Embryonic facial prominence (tissue), 1 donor: ENCODE measurements around the gene TCERG1L.

Source experiments
- DNase-seq: peaks from one replicate; pipeline ENCODE4 v3.0.0-alpha.2; 2016; ENCODE audit errors: extremely low spot score

TCERG1L gene

DNA sequence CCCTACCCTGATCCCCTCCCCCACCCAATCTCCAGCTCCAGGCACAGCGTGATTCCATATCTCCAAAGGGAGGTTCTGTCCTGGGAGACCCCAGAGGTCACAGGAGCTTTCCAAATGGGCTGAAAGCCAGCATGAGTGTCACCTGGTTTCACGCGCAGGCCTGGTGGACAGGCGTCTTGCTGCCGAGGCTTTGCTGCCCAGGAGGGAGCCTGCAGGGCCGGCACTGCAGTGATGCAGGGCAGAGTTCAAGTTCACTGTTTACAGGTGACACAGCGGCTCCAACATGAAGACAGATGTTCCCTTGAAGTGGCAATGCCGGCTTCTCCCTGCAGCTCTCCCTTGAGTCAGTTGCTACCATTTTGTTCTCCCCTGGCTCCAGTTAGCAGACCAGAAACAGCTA lies 104.3 kb downstream of the TCERG1L start:
- no peak for DNase-seq

DNA sequence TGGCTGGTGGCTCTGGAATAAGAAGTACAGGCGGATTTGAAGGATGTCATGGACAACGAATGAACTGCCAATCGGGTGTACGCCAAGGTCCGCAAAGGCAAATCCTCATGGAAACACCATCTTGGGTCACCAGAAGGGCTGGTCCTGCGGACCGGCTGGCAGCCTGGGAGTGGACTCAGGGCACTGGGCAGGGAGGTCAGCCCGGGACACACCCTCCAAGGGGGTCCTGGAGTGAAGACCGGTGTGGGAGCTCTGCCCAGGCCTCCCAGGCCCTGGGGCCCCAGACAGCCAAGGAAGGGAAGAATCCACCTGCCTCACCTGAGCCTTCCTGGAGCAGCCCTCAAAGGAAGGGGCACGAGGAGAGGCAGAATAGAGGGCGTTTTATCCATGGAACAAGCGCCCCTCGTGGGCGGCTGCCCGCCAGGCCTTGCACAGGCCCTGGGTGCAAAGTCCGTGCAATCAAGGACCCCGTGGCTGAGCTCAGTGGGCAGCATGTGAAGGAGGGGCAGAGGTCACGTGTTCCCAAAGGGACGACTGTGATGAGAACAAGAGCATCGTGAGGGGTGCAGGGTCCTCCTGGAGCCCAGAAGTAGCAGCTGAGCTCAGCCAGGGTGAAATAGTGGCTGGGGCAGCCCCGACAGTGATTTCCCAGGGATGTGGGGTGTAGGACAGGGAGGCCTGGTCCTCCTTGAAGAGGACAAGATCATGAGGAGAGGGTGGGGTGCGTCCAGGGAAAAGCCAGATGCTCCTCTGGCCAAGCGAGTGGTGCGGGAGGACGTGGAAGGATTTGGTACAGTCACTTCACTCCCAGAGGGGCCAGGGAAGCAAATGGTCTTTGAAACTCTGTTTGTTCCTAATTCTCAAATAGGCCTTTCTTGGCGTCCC lies 105.2 kb downstream of the TCERG1L start:
- DNase-seq: no peak

DNA sequence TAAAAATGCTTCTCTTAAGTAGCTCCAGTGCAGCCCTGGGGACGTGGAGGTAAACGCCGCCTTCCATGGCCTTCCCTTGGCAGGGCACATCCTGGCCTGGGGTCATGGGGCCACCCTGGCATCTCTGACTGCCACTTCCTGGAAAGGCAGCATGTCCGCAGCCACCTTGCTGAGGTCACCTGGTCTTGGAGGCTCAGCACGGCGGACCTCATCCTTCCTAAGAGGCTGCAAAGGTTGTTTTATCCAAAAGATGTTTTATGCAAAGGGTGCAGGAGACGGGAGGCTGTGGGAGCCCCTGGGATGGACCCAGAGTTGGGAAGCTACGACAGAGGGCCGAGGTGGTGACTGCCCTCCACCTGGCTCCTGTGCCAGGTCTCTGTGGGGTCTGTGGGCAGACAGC lies 106.0 kb downstream of the TCERG1L start:
- no peak for DNase-seq

DNA sequence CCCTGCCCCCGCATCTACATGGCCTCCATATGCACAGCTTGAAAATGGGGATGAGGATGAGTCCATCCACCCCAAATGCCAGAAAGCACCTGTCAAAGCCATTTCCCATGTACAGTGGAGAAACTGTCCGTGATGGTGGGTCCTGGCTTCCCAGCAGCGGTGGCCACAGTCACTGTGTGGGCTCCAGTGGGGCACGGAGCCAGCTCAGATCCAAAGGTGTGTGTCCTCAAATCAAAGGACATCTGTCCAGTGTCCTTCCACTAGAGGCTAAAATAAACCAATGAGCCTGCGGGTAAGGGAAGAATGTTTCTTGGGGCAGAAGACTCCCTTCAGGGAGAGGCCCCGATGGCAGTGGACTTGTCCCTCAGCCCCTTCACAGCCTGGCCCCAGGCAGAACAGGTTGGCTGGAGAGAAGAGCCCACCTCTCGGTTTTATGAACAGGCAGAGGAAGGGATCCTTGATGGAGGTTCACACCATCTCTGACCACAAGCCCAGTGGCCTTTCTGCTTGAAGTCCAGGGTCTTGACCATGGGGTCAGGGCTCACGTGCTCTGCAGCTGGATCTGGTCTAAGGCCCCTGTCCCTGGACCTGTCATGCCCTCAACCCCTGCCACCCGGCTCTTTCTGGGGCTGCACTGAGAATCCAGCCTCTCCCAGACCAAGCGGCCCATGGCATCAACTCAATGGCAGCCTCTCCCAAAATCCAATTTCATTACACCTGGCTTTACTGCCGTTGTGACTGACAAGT lies 106.9 kb downstream of the TCERG1L start:
- DNase-seq: no peak

DNA sequence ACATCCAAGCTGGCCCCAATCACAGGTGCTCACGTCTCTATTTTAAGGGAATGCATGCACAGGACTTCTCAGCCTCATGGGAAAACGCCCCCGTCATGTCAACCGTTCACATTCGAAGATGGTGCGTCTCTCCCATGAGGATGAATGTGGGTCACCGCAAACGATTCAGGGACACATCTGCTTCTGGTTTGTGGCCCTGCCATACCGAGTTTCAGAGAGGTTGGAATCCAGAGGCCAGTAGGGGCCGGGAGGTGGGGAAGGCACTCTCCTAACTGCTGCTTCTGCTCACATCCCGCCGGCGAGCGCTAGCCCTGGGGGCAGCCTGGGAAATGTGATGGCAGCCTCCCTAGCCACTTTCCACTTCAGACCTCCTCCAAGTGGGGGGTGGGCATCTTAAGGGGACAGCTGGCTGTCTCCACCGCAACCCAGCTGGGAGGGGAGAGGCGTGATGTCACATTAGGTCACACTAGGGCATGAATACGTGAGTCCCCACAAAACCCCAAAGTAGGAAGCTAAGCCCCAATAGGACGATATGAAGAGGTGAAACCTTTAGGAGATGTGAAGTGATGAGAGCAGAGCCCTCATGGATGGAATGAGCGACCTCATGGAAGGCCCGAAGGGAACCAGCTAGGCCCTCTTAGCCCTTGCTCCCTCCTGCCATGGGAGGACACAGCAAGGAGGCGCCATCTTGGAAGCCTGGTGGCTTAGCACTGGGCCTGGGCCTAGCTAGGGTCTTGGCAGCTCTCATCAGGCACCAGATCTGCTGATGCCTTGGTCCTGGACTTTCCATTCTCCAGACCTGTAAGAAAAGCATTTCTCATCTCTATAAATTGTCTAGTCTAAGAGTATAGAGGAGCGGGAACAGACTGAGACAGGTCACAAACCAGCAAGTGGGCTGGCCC lies 107.8 kb downstream of the TCERG1L start:
- DNase-seq: no peak

DNA sequence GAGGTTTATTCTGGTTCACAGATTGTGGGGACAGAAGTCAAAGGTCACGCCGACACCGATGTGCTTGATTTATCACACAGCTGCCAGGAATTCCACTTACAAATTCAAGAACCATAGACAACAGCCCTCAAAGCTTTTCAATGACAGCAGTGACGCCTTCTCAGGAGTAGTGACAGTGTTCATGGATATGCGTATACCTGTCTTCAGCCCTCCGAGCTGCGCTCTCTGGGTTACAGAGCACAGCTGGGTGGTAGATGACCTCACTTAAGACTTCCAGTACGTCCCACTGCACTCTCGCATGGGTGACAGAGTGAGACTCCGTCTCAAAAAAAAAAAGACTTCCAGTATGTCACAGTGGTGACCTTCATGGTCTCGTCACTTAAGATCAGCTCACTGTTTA lies 108.5 kb downstream of the TCERG1L start:
- DNase-seq: no peak

DNA sequence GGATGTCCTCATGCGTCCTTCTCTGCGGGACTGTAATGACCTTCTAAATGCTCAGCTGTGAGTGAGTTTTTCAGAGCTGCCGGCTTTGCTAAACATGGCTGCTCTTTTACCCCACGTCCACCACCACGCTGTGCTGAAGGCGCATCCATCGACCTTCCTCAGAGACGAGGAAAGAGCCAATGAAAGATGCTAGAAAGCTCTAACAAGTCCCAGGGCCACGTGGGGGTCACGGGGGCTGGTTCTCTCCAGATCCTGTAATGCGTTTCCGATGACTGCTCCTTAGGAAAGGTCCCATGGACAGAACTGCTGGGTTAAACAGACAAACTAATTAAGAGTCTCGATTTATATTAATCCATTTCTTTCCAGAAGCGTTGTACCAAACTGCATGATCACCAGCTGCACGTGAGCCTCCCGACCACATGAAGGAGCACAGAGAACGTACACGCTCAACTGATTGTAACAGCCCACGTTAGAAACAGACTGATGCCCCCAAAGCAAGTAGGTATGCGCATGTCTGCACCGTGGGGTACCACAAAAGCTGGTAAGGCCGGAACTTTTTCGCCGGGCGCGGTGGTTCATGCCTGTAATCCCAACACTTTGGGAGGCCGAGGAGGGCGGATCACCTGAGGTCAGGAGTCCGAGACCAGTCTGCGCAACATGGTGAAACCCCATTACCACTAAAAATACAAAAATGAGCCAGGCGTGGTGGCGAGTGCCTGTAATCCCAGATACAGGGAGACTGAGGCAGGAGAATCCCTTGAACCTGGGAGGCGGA lies 109.6 kb downstream of the TCERG1L start:
- DNase-seq: no peak

DNA sequence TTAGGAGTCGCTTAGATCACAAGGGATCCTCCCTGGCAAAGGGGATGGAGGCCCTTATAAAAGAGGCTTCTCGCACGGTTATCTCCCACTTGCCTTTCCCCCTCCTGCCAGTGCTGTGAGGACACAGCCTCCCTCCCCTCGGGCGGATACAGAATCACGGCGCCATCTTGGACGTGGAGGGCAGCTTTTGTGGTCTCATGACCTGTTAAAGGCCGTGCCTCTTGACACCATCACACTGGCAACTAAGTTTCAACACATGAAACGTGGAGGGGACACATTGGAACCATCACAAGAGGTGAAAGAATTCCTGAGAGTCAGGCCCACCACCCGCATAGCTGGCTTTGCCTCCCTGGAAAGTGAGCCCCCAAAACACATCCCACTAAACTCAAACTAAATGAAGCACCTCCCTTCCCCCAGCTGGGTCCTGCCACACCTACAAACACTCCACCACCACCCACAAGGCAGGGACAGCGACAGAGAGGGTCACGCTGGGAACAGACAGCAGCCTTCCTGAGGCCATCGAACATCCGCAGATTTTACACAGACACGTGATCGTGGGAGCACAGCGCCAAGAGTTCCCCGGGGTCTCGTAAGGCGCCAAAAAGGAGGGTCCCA lies 110.6 kb downstream of the TCERG1L start:
- no peak for DNase-seq

DNA sequence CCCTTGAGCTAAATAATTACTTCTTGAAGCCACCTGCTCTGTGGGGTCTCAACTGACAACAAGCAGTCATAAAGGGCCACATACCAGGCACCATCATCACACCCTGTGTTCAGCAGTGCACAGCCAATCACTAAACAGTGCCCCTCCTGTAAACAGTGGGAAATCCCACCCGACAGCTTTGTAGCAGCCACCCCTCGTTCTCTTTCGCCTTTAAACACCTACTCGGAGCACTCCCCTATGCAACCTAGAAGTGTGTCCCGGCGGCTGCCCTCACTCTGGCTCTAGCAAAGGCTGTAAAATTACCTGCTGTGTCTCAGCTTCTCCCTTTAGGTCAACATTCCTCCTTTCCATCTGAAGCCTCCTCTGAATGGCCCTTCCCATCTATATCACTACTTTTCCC lies 111.9 kb downstream of the TCERG1L start:
- no peak for DNase-seq

DNA sequence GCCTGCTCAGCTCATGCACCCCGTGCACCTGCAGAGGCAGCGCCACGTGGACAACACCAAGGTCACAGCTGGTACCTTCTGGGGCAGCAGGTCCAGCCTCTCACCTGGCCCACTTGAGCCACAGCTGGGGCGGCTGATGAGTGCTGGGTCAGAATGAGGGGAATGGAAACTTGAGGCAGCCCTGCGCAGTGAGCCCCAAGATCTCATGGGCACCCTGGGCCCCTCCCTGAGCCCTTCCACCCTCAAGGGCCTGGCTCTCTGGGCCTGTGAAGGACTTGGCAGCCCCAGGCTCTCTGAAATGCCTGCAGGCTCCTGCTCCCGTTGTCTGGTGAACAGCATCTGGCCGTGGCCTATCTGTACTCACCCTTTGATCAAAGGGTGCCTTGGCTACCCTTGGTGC lies 112.7 kb downstream of the TCERG1L start:
- DNase-seq: no peak

DNA sequence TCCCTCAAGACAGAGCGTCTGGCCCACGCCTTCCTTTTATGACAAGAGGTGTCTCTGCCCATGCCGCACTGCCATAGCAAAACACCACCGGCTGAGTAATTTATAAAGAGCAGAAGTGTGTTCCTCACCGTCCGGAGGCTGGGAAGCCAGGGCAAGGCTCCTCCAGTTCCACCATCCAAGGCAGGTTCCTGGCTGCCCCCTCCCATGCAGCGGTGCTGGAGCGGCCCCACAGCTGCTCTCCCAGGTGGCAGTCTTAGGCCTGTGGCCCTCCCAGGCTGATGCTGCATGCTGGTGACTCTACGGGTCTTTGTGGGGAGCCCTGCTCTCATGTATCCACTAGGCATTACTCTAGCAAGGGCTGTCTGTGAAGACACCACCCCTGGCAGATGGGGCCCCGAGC lies 113.1 kb downstream of the TCERG1L start:
- DNase-seq: no peak

DNA sequence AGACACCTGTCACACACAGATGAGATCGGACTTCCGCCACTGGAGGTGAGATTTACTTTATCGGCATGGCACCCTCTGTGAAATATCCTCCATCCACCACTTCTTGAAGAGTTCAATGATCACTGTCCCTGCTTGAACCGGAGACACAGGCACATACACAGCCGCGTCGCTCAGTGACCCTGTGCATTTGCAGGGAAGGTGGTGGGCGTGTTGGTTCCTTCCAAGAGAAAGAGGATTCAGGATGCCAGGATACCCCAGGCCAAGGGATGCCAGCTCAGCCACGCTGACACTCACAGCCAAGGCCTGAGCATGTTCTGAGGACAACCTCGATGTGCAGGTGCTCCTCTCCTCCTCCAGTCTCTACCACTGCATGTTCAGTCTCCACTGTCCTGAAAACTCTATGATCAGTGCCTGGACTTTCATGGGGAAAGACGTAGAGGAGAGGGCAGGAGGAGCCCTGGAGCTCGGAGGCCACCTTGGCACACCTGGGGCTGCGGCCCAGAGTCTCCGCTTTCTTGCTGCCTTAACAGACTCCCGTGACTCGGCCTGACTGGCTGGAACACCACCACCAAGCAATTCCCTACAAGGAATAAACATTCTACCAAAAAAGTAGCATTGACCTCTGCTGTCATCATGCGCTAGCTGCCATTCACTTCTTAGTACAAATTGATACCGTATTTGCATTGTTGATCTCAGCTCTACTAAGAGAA lies 115.2 kb downstream of the TCERG1L start:
- no peak for DNase-seq

DNA sequence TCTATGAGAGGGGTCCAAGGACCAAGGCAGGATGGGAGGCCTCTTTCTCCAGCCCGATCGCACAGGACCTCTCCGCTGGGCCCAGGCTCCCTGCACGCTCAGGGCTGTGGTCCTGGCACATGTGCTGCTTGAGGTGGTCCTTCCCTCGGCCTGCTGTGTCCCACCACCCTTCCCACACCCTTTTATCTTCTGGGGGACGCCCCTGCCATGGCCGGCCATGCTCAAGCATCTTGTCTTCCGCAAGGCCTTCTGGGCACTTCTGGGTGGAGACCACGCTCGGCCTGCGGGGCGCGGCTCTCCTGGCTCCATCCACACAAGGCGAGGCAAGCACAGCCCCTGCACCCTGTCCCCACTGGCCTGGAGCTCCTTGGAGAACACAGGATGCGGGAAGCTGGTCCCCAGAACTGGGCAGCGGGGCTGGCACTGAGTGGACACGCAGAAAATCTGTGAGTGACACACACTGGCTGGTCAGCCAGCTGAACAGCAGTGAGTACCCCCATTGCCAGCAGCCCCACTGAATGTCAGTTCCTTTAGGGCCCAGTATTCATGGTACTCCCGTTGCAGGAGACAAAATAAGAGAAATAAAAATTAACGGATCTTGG lies 115.9 kb downstream of the TCERG1L start:
- no peak for DNase-seq

DNA sequence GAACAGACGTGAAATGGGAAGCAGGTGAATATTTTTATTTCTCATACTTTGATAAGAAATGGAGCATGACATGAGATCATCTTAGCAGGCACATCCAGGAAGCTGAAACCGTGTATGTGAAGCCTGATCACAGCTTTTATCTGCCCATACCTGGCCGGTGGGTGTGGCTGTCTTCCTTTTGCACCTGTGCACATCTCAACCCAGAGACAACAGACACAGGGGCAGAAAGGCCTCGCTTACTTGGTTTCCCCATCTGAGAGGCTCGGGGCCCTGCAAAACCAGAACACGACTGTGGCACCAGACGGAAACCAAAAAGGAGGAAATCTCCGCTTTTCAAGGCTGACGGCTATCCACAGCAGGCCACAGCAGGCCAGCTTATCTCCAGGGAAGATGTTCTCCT lies 116.4 kb downstream of the TCERG1L start:
- DNase-seq: no peak

DNA sequence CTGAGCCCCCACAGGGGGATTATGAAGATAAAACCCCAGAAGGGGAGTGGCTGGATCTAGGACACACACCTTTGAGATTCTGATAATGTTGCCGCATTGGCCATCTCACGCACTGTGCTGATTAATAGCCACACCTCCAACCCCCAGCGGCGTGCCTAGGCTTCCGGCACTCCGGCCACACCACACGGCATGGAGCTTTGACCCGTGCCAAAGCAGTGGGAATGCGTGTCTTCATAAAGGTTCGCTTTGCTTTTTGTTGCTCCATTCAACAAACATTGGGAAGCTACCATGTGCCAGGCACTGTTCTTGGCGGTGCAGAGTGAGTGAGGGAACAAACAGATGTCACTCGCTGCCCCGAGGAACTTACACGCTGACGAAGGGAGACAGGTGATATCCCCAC lies 117.6 kb downstream of the TCERG1L start:
- DNase-seq: no peak

DNA sequence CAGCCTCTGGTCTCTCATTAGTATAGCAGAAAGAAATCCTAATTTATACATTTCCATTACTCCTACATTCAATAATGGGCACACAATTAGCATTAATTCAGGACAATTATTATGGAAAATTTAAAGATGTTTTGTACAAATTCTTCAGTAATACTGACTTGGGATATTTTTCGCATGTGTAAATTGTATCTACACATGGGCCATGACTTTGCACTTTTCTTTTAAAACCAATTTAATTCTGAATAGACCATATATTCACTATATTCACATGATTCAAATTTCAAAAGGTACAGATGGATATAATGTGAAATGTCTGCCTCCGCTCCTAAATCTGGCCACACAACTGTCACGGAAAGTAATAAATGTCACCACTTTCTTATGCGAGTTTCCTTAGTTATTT lies 123.0 kb downstream of the TCERG1L start:
- DNase-seq: no peak

DNA sequence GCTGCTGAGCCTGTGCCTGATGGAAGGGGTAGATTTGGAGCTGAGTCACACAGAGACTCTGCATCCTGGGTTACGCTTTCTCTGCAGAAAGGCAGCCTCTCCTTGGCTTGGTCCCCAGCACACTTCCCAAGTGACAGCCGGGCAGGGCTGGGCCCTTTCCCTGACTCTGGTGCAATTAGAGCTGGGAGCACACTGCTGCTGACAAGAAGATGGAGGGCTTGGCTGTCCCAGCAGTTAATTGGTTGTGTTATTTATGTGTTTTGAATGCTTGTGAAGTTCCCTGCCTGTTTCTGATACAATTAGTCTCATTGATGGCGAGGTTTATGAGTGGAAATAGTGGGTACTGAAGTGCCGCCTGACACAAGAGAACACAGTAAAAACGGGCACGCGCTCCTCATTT lies 123.6 kb downstream of the TCERG1L start:
- DNase-seq: no peak

DNA sequence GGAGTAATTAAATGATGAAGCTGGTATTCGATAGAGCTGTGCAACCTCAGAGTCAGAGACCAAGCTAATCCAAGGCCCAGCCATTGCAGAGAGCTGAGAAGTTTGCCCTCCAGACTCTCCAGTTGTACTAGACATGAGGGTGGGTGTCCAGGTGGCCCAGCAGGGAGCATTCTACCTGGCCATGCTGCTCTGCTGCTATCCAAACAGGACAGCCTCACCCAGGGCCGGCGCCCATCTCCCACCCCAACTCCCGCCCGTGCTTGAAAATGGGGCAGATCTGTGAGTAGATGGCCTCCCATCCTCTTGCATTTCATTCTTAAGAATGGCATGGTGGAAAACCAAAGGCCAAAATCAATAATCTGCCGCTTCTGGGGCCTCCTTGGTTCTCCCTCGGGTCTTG lies 124.2 kb downstream of the TCERG1L start:
- no peak for DNase-seq

DNA sequence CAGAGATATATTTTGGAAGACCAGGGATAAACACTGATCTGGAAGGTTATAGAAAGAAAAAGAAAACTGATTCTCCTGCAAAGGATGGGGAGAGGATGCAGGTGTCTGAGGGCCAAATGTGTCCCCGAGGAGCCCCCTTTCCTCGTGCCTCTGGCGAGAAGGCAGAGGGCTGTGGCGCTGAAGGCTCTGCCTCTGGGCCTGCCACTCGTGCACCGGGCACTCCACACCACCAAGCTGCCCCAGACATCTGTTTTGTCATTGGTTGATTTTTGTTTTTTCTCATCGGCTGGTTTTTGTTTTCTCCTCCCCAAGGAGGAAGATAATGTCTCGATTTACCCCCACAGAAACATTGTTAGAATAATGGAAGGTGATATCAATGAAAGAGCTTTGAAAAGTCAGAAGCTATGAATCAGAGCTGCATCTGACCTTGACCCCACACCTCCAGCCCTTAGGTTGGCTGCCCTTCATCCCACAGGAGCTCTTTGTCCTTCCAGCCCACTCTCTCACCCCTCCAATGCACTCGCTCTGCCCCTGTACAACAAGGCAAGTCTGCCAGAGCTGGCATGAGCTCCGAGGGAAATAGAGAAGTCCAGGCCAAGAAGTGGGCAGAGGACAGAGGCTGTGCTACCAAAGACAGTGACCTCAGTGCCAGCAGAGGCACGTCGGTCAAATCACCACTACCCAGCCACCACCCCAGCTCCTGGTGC lies 124.8 kb downstream of the TCERG1L start:
- no peak for DNase-seq
